ENCODE data around the gene RAB11FIP3. TPM values are rescaled to one million over a fixed set of nuclear protein-coding genes. Genes with fewer than 3 reads are reported as not detected.
"Not testable (repeated sequence)": the region's sequence is repeated elsewhere in the genome, so short reads cannot be mapped to it uniquely, and the experiment has no call there.

RAB11FIP3 gene
- polyA plus RNA-seq, 12 donors = 20.7 to 47.1 (median 27.6) TPM; not detected in 1

DNA sequence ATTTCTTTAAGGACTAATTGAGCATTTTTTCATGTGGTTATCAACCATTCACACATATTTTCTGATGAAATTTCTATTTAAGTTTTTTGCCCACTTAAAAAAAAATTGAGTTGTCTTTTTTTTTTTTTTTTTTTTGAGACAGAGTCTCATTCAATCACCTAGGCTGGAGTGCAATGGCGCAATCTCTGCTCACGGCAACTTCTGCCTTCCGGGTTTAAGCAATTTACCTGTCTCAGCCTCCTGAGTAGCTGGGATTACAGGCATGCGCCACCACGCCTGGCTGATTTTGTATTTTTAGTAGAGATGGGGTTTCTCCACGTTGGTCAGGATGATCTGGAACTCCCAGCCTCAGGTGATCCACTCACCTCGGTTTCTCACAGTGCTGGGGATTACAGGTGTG lies 34.3 kb downstream of the RAB11FIP3 start:
- no peak for DNase-seq

DNA sequence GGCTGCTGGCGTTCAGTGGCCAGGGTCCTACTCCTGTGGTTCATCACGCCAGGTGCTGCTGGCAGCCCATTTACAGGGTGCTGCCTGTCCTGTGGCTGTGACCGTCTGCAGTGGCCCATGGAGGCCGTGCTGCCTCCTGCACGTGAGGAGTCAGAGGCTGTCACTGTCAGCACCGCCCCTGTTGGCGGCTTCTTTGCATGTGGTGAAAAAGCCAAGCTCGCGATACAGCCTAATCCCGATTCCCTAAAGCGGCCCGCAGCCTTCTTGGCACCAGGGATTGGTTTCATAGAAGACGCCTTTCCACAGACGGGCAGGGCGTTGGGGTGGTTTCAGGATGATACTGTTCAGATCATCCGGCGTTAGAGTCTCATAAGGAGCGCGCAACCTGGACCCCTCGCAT lies 35.3 kb downstream of the RAB11FIP3 start:
- no peak for DNase-seq

- no peak for DNase-seq
Measured at GRCh38 chr16:463071-463470, 37.6 kb downstream of the RAB11FIP3 start.

- no peak for DNase-seq
Measured at GRCh38 chr16:466651-467050, 41.2 kb downstream of the RAB11FIP3 start.

DNA sequence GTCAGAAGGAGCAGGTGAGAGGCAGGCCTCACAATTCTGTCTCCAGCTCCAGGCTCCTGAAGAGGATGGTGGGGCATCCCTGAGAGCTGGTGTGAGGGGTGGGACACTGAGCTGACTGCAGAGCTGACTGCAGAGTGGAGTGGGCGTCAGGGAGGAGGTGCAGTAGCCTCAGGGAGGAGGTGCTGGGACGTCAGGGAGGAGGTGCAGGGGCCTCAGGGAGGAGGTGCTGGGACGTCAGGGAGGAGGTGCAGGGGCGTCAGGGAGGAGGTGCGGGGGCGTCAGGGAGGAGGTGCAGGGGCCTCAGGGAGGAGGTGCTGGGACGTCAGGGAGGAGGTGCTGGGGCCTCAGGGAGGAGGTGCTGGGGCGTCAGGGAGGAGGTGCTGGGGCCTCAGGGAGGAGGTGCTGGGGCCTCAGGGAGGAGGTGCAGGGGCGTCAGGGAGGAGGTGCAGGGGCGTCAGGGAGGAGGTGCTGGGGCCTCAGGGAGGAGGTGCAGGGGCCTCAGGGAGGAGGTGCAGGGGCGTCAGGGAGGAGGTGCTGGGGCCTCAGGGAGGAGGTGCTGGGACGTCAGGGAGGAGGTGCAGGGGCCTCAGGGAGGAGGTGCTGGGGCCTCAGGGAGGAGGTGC lies 41.9 kb downstream of the RAB11FIP3 start:
- DNase-seq = not testable (repeated sequence)

DNA sequence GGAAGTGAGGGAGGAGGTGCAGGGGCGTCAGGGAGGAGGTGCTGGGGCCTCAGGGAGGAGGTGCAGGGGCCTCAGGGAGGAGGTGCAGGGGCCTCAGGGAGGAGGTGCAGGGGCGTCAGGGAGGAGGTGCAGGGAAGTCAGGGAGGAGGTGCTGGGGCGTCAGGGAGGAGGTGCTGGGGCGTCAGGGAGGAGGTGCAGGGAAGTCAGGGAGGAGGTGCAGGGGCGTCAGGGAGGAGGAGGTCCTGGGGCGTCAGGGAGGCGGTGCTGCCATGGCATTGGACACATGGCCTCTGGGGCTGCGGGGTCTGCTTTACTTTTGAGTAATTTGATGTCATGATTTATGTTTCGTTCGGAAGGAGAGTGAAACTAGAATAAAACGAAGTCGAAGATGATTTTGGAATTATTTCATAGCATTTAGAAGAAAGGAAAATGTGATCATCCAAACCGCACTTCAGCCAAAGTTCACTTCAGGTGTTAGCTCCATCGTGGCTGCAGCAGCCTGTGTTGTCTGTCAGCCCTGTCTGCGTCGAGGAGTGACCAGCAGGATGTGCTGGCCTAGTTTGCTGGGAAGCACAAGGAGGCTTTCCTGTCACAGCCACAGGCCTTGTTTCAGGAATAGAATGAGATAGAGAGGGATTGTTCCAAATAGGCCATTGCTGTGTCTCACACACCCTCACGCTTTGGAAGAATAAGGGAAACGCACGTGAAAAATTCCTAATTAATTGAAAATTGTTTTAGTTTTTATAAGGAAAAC lies 42.8 kb downstream of the RAB11FIP3 start:
- no peak for DNase-seq

DNA sequence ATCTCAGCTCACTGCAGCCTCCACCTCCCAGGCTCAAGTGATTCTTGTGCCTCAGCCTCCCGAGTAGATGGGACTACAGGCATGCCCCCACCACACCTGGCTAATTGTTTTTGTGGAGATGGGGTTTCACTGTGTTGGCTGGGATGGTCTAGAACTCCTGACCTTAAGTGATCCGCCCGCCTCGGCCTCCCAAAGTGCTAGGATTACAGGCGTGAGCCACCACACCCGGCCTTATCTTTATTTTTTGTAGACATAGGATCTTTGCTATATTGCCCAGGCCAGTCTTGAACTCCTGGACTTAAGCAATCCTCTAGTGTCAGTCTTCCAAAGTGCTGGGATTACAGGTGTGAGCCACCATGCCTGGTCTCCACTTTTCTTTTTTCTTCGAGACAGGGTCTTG lies 44.0 kb downstream of the RAB11FIP3 start:
- DNase-seq = not testable (repeated sequence)

DNA sequence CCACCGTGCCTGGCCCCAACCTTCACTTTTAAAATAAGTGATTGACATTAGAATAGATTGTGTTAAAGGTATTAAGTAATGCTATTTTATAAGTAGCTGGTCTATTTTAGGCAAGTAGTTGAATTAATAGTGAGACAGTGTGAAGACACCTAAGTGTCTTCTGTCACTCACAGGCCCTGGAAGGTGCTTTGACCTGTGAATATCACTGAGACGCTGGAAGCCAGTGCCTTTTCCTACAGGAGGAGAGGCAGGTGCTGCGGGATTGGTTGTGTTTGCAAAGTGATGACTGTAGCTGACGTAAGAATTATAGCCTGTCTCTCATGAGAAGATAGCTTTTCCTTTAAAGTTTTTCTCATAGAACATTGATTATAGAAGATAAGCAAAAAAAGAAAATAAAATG lies 45.0 kb downstream of the RAB11FIP3 start:
- no peak for DNase-seq

- DNase-seq = no peak
Measured at GRCh38 chr16:471353-472198, 46.1 kb downstream of the RAB11FIP3 start.

GRCh38 chr16:472199-472504 lies 46.7 kb downstream of the RAB11FIP3 start:
- DNase-seq = no peak

- DNase-seq = no peak
Measured at GRCh38 chr16:473046-474043, 47.9 kb downstream of the RAB11FIP3 start.

DNA sequence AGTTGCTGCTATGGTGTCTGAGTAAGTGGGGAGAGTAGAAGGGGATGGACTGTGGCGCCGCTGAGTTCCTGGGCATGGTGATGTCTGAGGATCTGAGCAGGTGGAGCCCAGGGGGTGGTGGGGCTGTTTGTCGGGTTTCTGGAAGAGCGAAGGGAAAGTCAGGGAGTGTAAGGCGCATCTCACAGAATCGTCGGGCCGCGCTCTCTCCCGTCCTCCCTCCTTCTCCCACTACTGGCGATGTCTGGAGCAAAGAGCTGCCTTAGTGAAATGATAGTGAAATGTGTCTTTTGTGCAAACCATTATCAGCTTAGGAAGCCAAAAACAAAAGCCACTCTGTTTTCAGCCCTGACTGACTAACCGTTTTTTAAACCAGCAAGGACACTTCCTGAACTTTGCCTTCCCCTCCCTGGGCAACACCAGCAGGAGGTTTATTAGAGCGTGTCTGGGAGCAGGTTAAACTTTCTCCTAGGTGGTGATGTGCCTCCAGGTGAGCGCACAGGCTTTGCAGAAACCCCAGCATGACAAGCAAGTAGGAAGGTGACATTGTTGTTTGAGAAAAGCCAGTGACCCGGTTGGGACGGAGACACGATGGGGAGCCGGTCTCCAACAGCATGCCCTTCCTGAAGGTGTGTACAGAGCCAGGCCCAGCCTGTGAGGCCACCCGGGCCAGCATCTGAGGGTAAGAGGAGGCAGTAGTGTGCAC lies 49.1 kb downstream of the RAB11FIP3 start:
- no peak for DNase-seq

GRCh38 chr16:476039-476438 lies 50.6 kb downstream of the RAB11FIP3 start:
- no peak for DNase-seq

DNA sequence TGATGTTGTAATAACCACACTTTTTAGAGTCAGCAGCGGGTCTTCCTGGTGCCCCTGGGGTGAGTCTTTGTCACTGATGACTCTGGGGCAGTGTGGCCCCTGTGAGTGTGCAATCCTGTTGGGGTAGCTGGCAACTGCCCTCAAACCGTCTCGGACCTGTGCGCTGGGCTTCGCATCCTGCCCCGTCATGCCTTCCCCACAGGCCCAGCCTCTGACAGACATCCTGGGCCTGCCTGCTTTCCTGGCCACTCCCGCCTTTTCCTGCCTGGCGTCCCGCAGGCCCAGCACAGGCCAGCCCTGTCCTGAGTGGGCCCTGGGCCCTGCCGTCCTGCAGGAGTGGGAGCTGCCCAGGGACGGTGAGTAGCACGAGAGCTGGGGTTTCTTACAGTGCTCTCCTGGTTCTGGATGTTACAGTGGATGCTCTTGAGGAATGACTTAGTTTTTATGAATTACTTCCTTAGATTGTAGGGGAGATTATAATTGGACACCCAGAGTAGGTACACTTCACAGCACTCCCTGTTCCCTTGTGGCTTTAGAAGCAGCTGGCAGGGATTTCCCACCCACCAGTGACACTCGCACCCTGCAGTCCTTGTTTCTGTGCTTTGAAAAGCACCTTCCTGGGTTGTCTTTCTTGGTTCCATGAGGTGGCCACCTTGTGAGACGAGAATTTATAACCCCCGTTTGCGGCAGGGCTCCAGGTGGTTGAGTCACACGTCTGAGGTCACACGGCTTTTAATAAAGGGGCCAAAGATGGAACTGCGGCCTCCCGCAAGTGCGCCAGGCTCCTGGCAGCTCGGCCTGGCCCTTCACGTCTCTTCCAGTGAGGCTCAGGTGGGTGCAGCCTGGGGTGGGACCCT lies 52.1 kb downstream of the RAB11FIP3 start:
- no peak for DNase-seq

GRCh38 chr16:478287-478686 lies 52.8 kb downstream of the RAB11FIP3 start:
- not testable (repeated sequence) for DNase-seq

- DNase-seq = no peak
Measured at GRCh38 chr16:482468-483185, 57.2 kb downstream of the RAB11FIP3 start.

DNA sequence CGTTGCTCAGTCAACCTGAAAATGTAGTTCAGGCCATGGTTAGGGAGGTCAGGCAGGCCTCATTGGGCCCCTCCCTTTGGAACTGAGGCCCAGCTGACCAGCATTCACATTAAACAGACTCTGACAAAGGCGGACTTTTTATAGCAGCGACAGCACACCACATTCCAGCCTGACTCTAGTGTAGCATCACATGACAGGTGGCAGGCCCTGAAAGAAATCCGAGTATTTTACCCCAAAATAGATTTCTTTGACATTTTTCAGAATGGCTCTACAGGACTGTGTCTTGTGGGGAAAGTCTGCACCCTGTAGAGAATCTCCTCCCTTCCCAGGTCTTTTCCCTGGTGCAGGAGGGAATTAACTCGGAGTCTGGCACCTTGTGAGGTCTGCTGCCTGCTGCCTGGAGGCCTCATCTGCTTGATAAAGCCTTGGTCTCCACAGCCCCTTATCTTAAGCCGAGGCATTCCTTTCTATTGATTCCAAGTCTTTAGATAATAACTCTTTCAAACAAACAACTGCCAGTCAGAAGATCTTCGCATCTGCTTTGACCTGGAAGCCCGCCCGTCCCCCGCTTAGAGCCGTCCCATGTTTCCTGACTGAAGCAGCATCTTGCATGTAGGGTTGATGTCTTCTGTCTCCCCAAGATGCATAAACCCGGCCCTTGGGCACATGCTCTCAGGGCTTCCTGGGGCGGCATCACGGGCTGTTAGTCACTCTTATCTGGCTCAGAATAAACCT lies 58.1 kb downstream of the RAB11FIP3 start:
- no peak for DNase-seq

DNA sequence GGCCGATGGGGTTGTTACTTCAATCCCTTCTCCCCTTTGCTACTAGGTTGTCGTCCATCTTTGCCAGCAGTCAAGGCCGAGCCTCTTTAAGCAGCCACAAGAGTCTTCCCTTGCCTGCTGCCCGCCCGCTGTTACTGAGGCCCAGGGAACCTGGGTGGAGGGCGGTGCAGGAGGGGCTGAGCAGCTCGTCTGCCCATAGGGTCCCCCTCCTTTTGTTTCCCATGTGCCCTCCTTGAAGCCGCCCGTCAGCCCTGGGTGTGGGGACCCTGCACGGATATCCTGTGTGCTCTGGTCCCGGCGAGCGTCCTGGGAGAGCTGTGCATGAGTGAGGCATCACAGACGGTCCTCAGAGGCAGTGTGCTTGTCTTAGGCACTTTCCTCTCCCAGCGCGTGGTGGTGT lies 64.2 kb downstream of the RAB11FIP3 start:
- DNase-seq = no peak
